Stomach (tissue), 4 donors: ENCODE data around the gene ATG5.

Experiments used
- POLR2A ChIP-seq, 4 donors: fragments of 450-650 bp; IDR thresholded peaks; one replicate each; pipeline ENCODE4 v1.6.1; 2016; ENCODE audit warnings: antibody characterized with exemption in 4 of 4, control low read depth in 2 of 4, mild to moderate bottlenecking in 1 of 4, moderate library complexity in 1 of 4
- TF ChIP-seq, protein P1 (sequence below), 7 experiments: fragments of 450-650 bp in 4 of 7; fragments of 200-600 bp in 3 of 7; sonication (generic) in 3 of 7; IDR thresholded peaks; one replicate each; pipeline ENCODE4 v1.5.1; 2016 to 2019; ENCODE audit warnings: antibody characterized with exemption in 7 of 7, control low read depth in 2 of 7, mild to moderate bottlenecking in 1 of 7

- TF ChIP-seq, protein P1, sequence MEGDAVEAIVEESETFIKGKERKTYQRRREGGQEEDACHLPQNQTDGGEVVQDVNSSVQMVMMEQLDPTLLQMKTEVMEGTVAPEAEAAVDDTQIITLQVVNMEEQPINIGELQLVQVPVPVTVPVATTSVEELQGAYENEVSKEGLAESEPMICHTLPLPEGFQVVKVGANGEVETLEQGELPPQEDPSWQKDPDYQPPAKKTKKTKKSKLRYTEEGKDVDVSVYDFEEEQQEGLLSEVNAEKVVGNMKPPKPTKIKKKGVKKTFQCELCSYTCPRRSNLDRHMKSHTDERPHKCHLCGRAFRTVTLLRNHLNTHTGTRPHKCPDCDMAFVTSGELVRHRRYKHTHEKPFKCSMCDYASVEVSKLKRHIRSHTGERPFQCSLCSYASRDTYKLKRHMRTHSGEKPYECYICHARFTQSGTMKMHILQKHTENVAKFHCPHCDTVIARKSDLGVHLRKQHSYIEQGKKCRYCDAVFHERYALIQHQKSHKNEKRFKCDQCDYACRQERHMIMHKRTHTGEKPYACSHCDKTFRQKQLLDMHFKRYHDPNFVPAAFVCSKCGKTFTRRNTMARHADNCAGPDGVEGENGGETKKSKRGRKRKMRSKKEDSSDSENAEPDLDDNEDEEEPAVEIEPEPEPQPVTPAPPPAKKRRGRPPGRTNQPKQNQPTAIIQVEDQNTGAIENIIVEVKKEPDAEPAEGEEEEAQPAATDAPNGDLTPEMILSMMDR (IDR thresholded peaks at IDR 0.05): no peak
- TF ChIP-seq POLR2A (IDR thresholded peaks at IDR 0.05): no peak
These were observed 98.9 kb downstream of the ATG5 start for GRCh38 chr6:106226676-106227075.
